Measurements from ENCODE around the gene GIT1. TPM values are rescaled to one million over a fixed set of nuclear protein-coding genes. Genes with fewer than 3 reads are reported as not detected.

The GIT1 gene
- total and polyA plus RNA-seq, 8 donors = 17.7 to 67.2 (median 28.7) TPM

DNA sequence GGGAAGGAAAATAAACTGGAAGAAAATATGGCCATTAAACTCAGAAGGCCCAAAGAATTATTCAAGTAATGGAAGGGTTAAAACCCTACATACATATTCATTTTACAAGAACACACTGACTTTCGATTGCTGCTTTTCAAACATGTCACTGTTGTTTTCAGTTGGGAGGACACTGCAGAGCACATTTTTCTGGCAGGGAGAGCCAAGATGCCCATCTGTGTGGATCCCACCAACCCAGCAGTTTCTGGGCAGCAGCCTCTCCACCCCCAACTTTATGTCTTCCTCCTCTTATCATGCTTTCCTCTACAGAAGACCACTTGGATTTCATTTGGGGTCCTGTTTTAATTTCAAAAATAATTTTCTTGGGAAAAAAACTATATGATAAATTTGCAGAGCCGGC is 40.4 kb upstream of the GIT1 start:
- H3K27ac ChIP-seq = no peak overlapping the region
- TF ChIP-seq POLR2A (IDR thresholded peaks at IDR 0.05) (no peak), POLR2AphosphoS5 (IDR thresholded peaks at IDR 0.05) (no peak), CTCF (IDR thresholded peaks at IDR 0.05) (no peak), EP300 (IDR thresholded peaks at IDR 0.05) (no peak)
- 60 to 77% (median 63%) methylated on average over 2 of the region's 2 CpGs for WGBS, 5 donors
- no peak overlapping the region for H3K4me3 ChIP-seq
- peaks cover 0 to 4% (median 0%) of the 10 kb centered on the region in 4 donors for H3K4me1 ChIP-seq
- no peaks in the 10 kb centered on the region for H3K9me3 ChIP-seq
- peaks cover 25 to 67% (median 53%) of the 10 kb centered on the region in 4 donors for H3K36me3 ChIP-seq
- no peaks in the 10 kb centered on the region for H3K27me3 ChIP-seq
- intact Hi-C loops (cut with DNase I; ENCODE audit: low total_unique reads) = no loop called here
- DNase-seq = no peak

DNA sequence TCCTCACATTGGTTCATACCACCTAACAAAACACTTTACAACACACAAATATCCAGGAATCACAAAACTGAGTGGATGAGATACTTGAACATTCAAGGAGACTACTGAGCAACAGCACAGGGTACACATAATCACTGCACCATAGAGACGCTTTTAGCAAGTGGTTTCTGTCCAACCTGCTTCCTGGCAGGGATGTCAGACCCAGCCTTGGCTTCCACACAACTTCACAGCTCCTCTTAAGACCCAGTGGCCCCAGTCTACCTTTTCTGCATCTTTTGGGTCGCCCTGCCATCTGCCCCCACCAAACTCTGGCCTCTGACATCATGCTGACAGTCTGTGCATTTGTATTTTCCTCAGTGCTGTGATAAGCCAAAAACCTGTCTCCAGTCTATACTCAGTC is 39.2 kb upstream of the GIT1 start:
- Histone ChIP-seq H3K27ac (no peak overlapping the region), H3K4me3 (no peak overlapping the region), H3K9me3 (no peaks in the 10 kb centered on the region), H3K36me3 (peaks cover 25 to 55% (median 41%) of the 10 kb centered on the region in 4 donors), H3K27me3 (no peaks in the 10 kb centered on the region), H3K4me1 (peaks cover 0 to 4% (median 0%) of the 10 kb centered on the region in 4 donors)
- TF ChIP-seq CTCF (IDR thresholded peaks at IDR 0.05) (no peak), POLR2A (IDR thresholded peaks at IDR 0.05) (no peak), POLR2AphosphoS5 (IDR thresholded peaks at IDR 0.05) (no peak), EP300 (IDR thresholded peaks at IDR 0.05) (no peak)
- no peak for DNase-seq
- 81 to 95% (median 90%) methylated on average over 2 of the region's 2 CpGs for WGBS, 5 donors
- intact Hi-C loops (cut with DNase I; ENCODE audit: low total_unique reads) = no loop called here

DNA sequence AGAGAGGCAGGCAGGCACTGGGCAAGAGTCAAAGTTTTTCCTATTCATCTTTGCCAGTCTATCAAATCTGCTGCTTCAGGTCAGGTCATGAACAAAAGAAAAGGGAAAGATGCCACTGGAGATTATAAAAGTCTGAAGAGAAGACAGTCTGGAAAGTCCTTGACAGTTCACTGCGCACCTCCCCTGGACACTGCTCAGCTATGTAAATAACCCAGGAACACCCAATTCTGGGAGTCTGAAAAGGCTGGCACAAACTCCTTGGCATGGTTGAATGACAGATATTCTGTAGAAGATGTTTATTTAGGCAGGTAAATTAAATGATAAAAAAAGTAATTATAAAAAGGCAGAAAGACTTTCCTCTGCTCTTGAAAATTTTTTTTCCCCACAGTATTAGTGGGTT is 38.5 kb upstream of the GIT1 start:
- 69 to 95% (median 89%) methylated on average over 1 of the region's 1 CpG for WGBS, 5 donors
- H3K9me3 ChIP-seq = no peaks in the 10 kb centered on the region
- TF ChIP-seq EP300 (IDR thresholded peaks at IDR 0.05) (no peak), POLR2A (IDR thresholded peaks at IDR 0.05) (no peak), POLR2AphosphoS5 (IDR thresholded peaks at IDR 0.05) (no peak), CTCF (IDR thresholded peaks at IDR 0.05) (no peak)
- H3K27ac ChIP-seq = no peak overlapping the region
- no peak overlapping the region for H3K4me3 ChIP-seq
- H3K4me1 ChIP-seq = peaks cover 4 to 11% (median 4%) of the 10 kb centered on the region in 4 donors
- H3K36me3 ChIP-seq = peaks cover 25 to 50% (median 37%) of the 10 kb centered on the region in 4 donors
- intact Hi-C loops (cut with DNase I; ENCODE audit: low total_unique reads) = no loop called here
- DNase-seq = no peak
- H3K27me3 ChIP-seq = no peaks in the 10 kb centered on the region

DNA sequence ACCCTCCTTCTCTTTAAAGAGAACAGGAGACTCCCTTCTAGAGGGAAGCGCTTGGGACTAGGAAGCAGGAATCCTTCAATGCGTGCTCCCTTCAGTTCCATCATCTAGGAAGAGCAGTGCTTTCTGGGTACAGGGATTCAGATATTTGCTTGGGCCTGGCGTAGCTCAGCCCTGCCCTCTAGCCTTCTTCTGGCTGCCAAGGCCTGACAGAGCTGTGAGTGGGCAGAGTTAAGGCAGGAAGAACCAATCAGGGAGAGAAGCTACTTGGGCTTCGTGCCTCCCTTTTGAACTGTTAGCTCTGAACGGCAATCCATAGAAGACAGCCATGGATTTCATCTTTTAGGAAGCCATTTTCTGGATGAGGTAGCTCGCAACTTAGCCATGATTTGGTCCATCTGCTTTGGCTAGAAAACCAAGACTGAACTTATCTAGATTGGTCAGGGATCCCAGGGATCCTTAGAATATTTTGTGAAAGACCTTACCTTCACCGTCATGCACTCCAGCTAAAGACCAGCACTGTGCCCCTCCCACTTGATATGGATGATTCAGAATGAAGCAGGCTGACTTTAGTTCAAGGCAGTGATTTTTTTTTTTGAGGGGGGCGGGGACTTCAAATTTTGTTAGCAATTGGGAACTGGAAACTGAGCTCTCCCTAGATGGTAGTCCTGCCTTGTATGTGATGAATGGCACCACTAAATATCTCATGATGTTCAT is 35.7 kb upstream of the GIT1 start:
- Histone ChIP-seq H3K27me3 (peaks cover 0 to 4% (median 0%) of the 10 kb centered on the region in 3 donors), H3K4me1 (peaks cover 15 to 25% (median 20%) of the 10 kb centered on the region in 4 donors), H3K9me3 (no peaks in the 10 kb centered on the region), H3K4me3 (no peak overlapping the region), H3K27ac (no peak overlapping the region), H3K36me3 (peaks cover 5 to 22% (median 13%) of the 10 kb centered on the region in 4 donors)
- no peak for TF ChIP-seq EP300 (IDR thresholded peaks at IDR 0.05)
- no peak for TF ChIP-seq POLR2AphosphoS5 (IDR thresholded peaks at IDR 0.05)
- TF ChIP-seq CTCF (IDR thresholded peaks at IDR 0.05) = no peak
- no peak for TF ChIP-seq POLR2A (IDR thresholded peaks at IDR 0.05)
- no peak for DNase-seq
- intact Hi-C loops (cut with DNase I; ENCODE audit: low total_unique reads) = no loop called here
- 72 to 85% (median 80%) methylated on average over 8 of the region's 8 CpGs for WGBS, 5 donors

Data from stomach (tissue), 9 donors.